Stimulated activated naive CD8-positive, alpha-beta T cell treated with anti-CD3 and anti-CD28 coated beads, Interleukin-15, amount 100 ng/mL, for 72 hours (primary cell): ENCODE data around the gene GTPBP1.

ENCODE experiments used
- ATAC-seq: fragments of 150-1000 bp; cut with Tn5 transposase; 2 replicates; pipeline ENCODE4 v1.10.0; 2021; ENCODE audit warnings: mild to moderate bottlenecking, moderate library complexity
- DNase-seq, 2 donors: peaks; one replicate each; pipeline ENCODE4 v3.0.0; 2021 to 2022
- H3K27ac Mint-ChIP-seq, 2 donors: one replicate each; pipeline ENCODE4 v1.8.0; 2022; ENCODE audit warnings: mild to moderate bottlenecking in 2 of 2, mixed read lengths in 2 of 2, moderate library complexity in 2 of 2
- H3K27me3 Mint-ChIP-seq: one replicate; pipeline ENCODE4 v1.8.0; 2022; ENCODE audit warnings: mixed read lengths
- H3K4me1 Mint-ChIP-seq: one replicate; pipeline ENCODE4 v1.8.0; 2022; ENCODE audit warnings: mild to moderate bottlenecking, mixed read lengths
- H3K4me3 Mint-ChIP-seq, 2 donors: one replicate each; pipeline ENCODE4 v1.8.0; 2022; ENCODE audit warnings: mild to moderate bottlenecking in 2 of 2, mixed read lengths in 2 of 2, moderate library complexity in 1 of 2
- H3K9me3 Mint-ChIP-seq, 2 donors: one replicate each; pipeline ENCODE4 v1.8.0; 2022; ENCODE audit warnings: mixed read lengths in 2 of 2

The GTPBP1 gene

DNA sequence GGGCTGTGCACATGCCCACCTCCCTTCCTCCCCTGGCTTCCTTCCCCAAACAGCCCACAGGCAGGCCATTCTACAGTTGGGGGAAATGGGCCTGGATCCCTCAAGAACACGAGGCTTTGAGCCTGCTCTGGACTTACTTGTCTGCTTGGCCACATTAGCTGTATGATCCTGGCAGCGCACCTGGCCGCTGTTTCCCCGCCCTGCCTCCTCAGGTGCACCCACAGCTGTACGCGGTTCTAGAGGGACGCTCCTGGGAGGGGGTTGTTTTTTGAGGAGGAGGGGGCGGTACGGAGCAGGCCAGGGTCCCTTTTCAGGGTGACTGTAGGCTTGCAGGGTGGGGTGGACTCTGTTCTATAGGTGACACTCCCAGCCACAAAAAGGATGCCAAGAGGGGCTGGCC, 61.6 kb downstream of the GTPBP1 start:
- no peaks in the 10 kb centered on the region for H3K9me3 Mint-ChIP-seq
- H3K4me1 Mint-ChIP-seq = peaks cover 7% of the 10 kb centered on the region
- no peaks in the 10 kb centered on the region for H3K27me3 Mint-ChIP-seq
- peak overlapping the region in 1 of 2 donors; percentile 27 for H3K27ac Mint-ChIP-seq
- no peak for ATAC-seq
- no peak for DNase-seq
- no peak overlapping the region for H3K4me3 Mint-ChIP-seq

DNA sequence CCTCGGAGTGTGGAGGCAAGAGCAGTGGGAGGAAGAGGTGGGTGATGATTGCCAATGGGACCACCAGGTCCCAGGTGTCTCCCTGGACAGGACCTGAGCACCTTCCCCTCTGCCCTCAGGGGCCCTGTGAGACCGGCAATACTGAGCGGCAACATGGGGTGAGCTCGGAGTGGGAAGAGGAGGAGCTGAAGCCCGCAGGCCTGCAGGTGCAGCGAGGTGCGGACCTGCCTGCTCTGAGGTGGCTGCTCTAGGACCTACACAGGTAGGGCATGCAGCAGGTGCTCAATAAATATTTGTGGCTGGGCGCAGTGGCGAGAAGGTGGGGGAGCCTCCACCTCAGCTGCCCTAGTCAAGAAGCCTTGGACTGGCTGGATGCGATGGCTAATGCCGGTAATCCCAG, 62.3 kb downstream of the GTPBP1 start:
- H3K4me3 Mint-ChIP-seq = no peak overlapping the region
- DNase-seq (no peak), ATAC-seq (no peak)
- no peaks in the 10 kb centered on the region for H3K27me3 Mint-ChIP-seq
- H3K27ac Mint-ChIP-seq = no peak overlapping the region
- no peaks in the 10 kb centered on the region for H3K9me3 Mint-ChIP-seq
- H3K4me1 Mint-ChIP-seq = peaks cover 7% of the 10 kb centered on the region

DNA sequence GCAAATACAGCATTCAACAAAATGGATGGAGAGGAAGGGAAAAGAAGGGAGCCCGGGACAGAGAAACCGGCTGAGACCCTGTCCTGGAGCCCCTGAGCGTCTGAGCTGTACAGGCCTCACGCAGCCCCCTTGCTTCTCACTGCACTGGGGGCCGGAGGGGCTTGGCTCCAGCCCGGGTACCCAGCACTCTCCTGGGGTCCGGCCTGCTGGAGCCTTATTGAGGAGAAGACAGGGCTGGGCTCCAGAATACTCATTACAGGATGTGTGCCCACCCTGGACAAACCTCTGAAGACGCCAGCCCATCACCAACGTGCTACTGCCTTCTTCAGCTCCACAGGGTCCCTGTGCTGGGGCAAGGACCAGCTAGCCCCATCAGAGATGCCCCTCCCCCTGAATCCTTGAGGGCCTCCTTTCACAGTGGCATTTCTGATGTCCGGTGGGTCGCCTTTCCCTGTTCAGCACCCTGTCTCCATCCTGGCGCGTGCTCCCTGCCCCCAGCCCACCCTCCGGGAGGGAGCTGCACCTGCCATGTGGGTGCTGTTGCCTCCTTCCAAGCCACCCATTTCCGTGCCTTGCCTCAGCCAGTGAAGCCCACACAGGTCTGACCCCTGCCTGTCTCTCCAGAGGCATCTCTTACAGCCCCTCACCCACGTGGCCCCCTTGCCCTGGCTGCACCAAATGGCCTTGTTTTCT, 64.7 kb downstream of the GTPBP1 start:
- H3K9me3 Mint-ChIP-seq = no peaks in the 10 kb centered on the region
- ATAC-seq = no peak
- no peaks in the 10 kb centered on the region for H3K27me3 Mint-ChIP-seq
- no peak for DNase-seq
- H3K27ac Mint-ChIP-seq = no peak overlapping the region
- peaks cover 17% of the 10 kb centered on the region for H3K4me1 Mint-ChIP-seq
- no peak overlapping the region for H3K4me3 Mint-ChIP-seq

DNA sequence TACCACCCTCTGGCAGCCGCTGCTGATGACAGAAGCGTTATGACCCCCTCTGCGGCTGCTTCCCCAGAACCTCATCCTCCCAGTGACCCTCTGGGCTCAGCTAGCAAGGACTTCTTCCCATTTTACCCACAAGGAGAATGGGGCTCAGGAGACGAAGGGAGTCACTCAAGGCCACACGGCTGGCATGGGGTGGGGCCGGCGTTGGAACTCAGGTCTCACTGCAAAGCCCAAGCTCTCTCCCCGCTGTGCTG, 66.8 kb downstream of the GTPBP1 start:
- H3K4me3 Mint-ChIP-seq = no peak overlapping the region
- no peak for DNase-seq
- H3K27ac Mint-ChIP-seq = peak overlapping the region in 1 of 2 donors; percentile 72
- no peaks in the 10 kb centered on the region for H3K27me3 Mint-ChIP-seq
- no peak for ATAC-seq
- H3K4me1 Mint-ChIP-seq = peaks cover 26% of the 10 kb centered on the region
- H3K9me3 Mint-ChIP-seq = no peaks in the 10 kb centered on the region

DNA sequence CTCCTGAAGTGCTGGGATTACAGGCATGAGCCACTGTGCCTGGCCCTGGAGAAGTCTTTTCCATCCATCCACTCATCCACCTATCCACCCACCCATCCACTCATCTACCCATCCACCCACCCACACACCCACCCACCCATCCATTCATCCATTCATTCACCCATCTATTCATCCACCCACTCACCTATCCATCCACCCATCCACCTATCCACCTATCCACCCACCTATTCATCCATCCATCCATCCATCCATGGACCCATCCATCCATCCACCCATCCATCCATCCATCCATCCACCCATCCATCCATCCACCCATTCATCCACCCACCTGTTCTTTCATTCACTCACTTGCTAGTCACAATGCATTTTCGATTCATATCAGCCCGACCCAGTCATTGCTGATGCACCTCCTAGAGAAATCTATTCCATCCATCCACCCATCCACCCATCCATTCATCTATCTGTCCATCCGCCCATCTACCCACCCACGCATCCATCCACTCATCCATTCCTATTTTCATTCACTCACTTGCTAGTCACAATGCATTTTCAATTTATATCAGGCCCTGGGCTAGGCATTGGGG, 67.7 kb downstream of the GTPBP1 start:
- no peak overlapping the region for H3K4me3 Mint-ChIP-seq
- peaks cover 26% of the 10 kb centered on the region for H3K4me1 Mint-ChIP-seq
- no peak overlapping the region for H3K27ac Mint-ChIP-seq
- no peaks in the 10 kb centered on the region for H3K9me3 Mint-ChIP-seq
- DNase-seq = no peak
- no peak for ATAC-seq
- no peaks in the 10 kb centered on the region for H3K27me3 Mint-ChIP-seq

DNA sequence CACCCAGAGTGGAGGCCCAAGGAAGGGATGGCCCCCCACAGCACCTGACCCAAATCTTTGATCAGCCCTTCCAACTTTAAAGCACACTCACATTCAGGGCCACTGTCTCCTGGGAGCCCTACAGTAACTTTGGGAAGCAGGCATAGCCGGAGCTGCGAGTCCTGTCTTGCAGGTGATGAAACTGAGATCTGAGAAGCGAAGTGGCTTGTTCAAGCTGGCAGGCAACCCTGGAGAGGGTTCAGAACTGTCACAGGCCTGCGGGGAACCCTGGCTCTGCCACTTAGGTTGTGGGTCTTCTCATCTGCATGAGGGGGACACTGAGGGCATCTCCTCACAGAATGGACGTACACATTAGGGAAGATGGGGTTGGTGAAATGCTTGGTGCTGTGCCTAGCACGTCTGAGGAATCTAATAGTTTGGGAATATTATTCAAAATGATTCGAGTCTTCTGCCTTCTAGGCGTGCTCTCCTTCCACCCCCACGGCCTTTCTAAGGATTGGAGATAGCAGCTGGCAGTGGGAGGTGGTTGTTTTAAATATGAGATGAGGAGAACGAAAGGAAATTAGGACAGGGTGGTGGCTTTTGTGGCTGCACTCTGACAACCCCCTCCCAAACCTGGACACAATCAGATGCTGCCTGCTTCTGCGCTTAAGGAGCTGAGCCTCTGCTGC, 68.9 kb downstream of the GTPBP1 start:
- Mint-ChIP-seq H3K4me1 (peaks cover 19% of the 10 kb centered on the region), H3K27ac (no peak overlapping the region)

DNA sequence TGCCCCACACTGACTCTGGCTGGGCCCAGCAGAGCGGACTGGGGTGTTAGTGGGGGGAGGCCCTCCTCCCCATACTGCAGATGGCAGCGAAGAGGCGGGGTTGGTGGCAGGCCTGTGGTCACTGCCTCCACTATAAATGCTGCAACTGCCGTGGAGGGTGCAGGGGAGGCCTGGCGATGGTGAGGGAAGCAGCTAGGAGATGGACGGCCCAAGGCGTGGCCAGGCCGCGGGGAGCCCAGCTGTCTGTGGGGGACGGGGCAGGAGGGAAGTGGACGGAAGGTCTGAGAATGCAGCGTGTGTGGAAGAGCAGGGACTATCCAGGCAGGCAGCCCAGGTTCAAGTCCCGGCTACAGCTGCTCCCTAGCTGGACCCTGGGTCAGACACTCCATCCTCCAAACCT, 69.9 kb downstream of the GTPBP1 start:
- Mint-ChIP-seq H3K4me3 (no peak overlapping the region), H3K27me3 (no peaks in the 10 kb centered on the region), H3K27ac (no peak overlapping the region), H3K9me3 (no peaks in the 10 kb centered on the region), H3K4me1 (peaks cover 19% of the 10 kb centered on the region)
- ATAC-seq = no peak
- DNase-seq = no peak

More for the DNA sequence above, 68.9 kb downstream of the GTPBP1 start:
- DNase-seq (no peak), ATAC-seq (no peak)
- H3K4me3 Mint-ChIP-seq = no peak overlapping the region
- H3K9me3 Mint-ChIP-seq = no peaks in the 10 kb centered on the region
- H3K27me3 Mint-ChIP-seq = no peaks in the 10 kb centered on the region

DNA sequence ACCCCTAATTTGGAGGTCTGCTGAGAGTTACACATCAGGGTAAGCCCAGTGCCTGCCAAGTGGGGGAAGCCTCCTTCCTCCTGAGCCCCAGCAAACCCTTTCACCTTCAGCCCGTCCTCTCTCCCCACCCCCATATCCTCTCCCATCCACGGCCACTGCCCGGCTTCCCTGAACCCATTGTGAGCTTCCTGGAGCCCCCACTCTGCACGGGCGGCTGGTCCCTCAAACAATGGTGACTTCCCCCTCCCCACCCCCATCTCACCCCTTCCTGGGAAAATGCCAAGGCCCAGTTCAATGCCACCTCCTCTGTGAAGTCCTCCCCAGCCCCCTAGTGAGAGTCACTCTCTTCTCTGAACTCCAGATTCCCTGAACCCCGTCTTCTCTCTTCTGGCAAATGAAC, 70.3 kb downstream of the GTPBP1 start:
- Mint-ChIP-seq H3K4me1 (peaks cover 19% of the 10 kb centered on the region), H3K27me3 (no peaks in the 10 kb centered on the region)
- no peak for ATAC-seq

DNA sequence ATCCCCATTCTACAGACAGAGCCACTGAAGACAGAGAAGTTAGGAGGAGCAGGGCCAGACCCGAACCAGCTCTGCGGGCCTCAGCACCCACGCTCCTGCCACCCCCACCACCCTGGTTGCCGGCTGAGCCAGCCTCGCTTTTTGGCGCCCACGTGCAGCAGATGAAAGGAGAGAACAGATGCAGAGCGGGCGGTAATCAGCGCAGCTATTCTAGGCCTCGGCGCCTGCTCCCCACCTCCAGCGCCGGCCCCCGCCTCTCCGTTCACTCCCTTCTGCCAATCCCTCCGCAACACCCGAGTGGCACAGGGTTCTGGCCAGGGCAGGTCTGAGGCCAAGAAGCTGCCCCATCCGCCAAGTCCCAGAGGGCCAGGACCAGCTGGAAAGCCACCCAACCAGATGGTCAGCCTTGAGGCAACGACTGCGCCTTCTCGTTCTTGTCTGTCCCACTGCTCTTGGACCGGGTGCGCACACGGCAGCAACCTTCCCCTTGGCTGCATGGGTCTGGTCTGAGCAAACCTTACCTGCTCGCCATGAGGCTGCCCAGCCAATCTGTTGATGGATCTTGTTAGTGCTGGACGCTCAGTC, 71.4 kb downstream of the GTPBP1 start:
- DNase-seq (no peak), ATAC-seq (no peak)
- no peaks in the 10 kb centered on the region for H3K9me3 Mint-ChIP-seq
- no peaks in the 10 kb centered on the region for H3K27me3 Mint-ChIP-seq
- H3K4me1 Mint-ChIP-seq = peaks cover 20% of the 10 kb centered on the region
- H3K4me3 Mint-ChIP-seq = no peak overlapping the region
- peak overlapping the region in 1 of 2 donors; percentile 21 for H3K27ac Mint-ChIP-seq

More for the DNA sequence above, 70.3 kb downstream of the GTPBP1 start:
- Mint-ChIP-seq H3K9me3 (no peaks in the 10 kb centered on the region), H3K4me3 (no peak overlapping the region), H3K27ac (peak overlapping the region in 1 of 2 donors; percentile 19)
- DNase-seq = no peak

DNA sequence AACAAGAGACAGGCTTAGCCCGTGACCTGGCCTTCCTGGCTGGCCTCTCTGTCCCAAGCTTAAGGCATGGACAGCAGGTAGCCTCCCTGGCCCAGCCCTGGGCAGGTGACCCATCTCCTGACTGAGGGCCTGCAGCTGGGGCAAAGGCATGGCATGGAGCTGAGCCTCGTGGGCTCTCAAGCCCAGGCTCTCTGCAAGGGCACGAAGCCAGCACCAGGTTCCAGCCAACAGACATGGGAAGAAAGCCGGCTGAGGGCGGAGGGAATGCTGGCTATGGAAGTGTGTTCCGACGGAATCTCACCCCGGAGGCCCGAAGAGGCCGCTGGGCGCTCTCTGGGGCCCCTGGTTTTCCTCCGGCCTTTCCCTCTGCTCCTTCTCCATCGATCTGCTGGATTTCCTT, 75.3 kb downstream of the GTPBP1 start:
- Mint-ChIP-seq H3K9me3 (no peaks in the 10 kb centered on the region), H3K27me3 (no peaks in the 10 kb centered on the region), H3K4me1 (peaks cover 20% of the 10 kb centered on the region), H3K4me3 (no peak overlapping the region), H3K27ac (no peak overlapping the region)
- ATAC-seq (no peak), DNase-seq (no peak)

DNA sequence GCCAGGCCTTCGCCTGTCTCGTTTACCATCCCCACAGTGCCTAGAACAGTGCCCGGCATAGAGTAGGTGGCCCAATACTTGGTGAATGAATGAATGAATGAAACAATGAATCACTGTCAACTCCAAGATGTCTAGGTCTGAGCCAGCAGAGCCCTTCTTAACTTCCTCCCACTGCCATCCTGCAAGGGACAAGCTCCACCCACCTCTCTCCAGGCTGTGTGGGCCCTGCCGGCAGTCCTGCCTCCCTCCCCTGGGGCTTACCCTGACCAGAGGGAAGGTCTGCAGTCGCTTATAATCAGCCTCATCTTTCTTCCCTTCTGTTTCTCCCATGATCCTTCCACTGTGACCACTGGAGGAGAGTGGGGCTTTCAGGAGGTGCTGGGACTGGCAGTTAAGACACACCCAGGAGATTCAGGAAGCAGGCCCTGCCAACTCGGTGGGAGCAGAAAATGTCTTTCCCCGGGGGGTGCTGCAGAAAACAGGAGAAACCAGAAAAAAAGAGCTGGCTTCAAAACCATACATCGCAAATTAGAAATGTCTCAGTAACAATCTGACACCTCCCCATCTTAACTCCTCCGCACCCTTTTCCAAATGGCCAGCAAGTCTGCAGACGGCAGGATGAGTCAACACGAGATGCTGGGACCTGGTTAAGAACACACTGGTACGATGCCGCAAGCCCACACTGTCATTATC, 76.8 kb downstream of the GTPBP1 start:
- Mint-ChIP-seq H3K27ac (peak overlapping the region in 1 of 2 donors; percentile 80), H3K27me3 (no peaks in the 10 kb centered on the region), H3K9me3 (no peaks in the 10 kb centered on the region), H3K4me3 (no peak overlapping the region), H3K4me1 (peaks cover 15% of the 10 kb centered on the region)
- DNase-seq = no peak
- no peak for ATAC-seq
